GM19397 (cell line): Measurements from ENCODE around the gene CWC27.

ENCODE experiments used
- ATAC-seq: cut with Tn5 transposase; IDR thresholded peaks from one replicate; pipeline ENCODE4 v1.9.1; 2021; ENCODE audit warnings: mild to moderate bottlenecking, moderate library complexity; ENCODE audit not compliant: unreplicated experiment

CWC27 gene

DNA sequence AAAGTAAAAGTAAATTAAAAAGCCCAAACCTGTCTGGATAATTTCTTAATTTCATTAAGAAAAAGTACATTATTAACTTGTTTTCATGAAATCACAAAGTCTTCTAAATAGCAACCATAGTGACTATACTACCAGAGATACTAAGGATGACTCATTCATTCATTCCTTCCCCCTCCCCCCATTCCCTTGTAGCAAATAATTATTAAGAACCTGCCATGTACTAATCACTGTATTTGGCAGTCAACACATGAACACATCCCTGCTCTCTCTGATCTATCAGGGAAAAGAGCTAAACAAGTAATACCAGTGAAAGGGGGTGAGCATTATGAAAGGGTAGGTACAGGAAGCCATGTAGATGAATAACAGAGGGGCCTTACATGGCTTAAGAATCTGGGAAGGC is 203.9 kb downstream of the CWC27 start:
- ATAC-seq, result no peak

DNA sequence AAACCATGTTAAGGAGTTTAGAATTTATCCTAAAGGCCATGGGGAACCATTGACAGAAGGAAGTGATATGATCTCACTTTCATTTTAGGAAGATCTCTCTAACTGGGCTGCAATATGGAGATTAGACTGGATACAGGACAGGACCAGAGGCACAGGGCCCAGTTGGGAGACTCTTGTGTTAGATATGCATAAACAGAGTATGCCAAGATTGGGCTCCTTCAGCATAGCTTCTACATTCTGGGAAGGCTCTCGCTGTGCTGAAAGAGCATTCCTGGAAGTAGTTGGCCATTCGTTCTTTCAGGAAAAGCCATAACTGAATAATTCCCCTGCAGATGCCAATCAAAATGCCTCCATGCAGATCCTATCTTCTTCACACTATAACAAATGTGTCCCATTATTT is 204.5 kb downstream of the CWC27 start:
- no peak for ATAC-seq

DNA sequence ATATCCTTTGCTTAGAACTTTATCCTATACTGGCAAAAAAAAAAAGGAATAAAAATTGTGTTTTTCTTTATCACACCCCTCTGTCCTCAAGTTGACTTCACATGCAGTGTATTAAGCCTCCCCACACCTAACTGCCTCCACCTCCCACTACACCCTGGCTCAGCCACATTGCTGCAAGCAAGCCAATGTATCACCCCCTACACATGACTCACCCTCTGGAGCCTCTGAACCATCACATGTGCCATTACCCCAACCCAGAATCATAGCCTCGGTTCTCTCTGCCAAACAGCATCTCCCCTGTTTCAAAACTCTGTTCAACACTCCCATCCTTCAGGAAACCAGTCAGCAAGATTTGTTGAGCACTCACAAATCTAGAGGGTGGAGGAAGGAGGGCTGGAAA is 209.0 kb downstream of the CWC27 start:
- no peak for ATAC-seq

DNA sequence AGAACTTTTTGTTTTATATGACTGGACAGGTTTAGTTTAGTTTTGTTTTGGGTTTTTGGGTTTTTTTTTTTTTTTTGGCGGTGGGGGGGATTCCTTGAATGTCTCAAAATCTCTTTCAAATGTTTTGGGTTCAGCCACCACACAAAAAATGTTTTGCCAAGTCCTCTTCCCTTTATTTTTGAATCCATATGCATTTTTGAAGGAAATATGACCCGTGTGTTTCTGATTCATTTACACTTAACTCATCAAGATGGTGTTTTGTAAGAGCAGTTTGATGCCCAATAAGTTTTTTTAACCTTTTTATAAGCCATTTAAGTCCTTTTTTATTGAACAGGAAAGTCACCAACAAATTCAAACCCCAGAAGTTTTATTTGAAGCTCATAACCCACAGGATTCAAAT is 209.8 kb downstream of the CWC27 start:
- no peak for ATAC-seq

DNA sequence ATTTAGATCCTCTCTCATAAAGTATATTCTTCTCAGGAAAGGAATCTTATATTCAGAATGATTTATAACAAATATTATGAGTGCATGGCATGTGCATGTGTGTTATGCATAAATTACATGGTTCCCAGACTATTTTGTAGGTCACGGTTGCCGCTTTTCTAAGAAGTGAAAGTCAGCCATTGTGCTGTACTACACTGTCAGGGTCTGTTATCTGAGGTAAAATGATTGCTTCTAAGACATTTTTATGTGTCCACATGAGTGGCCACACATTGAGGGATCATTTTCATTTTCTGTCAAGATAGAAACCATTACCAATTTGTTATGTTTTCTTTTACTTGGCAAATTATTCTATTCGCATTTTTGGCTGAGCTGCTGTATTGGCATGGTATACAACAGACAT is 210.8 kb downstream of the CWC27 start:
- ATAC-seq, result no peak

DNA sequence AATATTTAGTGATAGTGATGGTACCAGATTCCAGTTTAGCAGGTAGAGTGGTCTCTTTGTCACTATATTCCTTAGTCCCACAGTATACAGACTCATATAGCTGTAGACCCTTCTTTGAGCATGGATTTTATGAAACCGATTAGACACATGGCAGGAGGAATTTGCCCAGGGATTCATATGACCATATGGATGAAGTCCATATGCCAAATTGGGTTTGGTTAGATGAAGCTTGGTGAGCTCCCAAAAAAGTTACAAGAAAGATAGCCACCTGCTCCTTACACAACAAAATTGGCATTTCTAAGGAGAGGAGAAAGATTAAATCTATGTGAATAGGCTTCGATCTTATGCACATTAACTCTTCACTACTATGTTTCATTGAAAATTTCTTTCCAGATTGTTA is 211.4 kb downstream of the CWC27 start:
- ATAC-seq, result no peak

DNA sequence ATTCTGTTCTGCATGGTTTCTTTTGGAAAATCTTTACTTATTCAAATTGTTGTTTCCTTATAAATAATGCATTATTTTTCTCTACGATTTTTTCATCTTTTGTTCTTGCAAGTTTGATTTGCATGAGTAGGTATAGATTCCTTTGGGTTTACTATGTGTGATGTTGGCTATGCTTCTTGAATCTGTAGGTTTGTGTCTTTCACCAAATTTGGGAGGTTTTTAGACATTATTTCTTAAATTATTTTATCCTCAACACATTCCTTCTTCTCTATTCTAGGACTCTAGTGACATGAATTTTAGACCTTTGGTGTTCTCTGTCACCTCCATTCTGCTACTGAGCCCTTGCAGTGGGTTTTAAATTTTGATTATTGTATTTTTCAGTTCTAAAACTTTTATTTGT is 219.0 kb downstream of the CWC27 start:
- ATAC-seq, result no peak

DNA sequence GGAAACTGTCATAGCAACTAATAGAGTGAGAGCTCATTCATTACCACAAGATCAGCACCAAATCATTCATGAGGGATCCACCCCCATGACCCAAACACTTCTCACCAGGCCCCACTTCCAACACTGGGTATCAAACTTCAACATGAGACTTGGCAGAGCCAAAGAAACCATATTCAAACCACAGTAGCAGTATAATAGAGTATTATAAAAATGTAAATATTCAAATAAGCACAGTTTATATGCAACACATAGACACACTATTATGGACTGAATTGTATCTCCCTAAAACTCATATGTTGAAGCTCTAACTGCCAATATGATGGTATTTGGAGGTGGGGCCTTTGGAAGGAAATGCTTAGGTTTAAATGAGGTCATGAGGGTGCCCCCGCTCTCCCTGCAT is 240.5 kb downstream of the CWC27 start:
- no peak for ATAC-seq

DNA sequence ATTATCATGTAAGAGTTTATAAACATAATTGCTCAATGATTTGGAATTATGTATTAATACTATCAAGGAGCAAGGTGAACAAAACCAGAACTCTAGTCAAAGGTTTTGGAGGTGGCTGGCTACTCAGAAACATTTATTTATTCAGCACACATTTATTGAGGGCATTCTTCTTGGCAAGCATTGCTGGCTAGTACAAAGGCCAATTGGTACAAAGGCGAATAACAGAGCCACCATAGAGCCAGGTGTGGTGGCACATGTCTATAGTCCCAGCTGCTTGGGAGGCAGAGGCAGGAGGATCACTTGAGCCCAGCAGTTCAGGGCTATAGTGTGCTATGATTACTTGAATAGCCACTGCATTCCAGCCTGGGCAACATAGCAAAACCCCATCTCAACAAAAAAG is 242.1 kb downstream of the CWC27 start:
- ATAC-seq, result no peak

DNA sequence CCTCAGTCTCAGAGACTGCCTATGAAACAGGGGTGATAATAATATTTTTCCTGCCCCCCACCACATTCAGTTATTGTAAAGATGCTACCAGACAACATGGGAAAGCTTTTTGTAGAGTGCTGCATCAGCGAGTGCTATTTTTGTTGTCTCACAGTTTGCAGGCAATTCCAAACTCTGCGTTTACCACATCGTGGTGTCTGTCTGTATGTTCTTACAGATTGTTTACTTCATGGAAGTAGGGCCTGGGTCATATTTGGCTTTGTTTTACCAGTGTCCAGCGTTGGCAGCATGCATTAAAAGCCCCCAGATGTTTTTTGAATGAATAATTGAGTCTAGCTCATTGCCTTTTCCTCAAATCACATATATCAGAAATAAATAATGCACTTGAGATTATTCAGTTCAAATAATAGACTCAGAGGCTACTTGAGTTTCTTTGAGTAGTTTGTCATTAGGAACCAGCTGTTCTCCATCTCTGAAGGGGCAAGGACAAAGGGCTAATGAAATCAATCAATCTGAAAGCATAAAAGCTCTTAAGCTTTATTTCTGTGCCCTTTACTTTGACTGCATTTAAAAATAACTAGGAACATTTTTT is 243.7 kb downstream of the CWC27 start:
- ATAC-seq, result no peak

DNA sequence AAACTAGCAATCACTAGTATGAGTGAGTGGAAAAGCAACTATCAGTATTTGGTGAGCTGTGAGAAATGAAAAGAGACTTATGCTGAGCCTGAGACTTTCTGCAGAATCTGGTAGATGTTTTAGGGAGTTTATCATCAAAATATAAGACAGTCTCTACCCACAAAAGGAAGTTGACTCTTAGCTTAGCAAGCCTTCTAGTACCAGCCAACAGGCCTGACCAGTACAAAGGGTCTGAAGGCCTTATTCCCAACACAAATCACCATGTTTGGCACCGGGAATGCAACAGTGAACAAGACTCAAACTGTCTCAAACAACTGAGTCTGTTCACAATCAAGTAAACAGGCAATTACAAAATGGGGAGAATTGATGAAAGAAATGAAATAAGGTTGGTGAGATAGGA is 244.4 kb downstream of the CWC27 start:
- ATAC-seq, result no peak

DNA sequence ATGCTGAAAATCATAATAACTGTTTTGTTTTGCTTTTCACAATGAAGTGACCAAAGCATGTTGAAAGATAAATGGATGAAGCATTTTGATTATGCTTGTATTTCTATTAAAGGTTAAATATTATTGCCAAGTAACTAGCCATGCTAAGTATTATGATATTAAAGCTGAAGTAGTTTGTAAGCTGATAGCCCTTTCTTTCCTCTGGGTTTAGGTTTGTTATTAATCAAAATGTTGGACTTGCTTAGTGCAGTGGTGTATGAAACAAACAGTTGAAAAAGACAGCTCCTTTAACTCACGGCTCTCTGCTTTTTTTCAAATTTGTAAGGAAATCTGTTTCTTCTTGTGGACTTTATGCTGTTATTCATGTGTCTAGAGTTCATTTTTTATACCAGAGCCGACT is 246.0 kb downstream of the CWC27 start:
- no peak for ATAC-seq

DNA sequence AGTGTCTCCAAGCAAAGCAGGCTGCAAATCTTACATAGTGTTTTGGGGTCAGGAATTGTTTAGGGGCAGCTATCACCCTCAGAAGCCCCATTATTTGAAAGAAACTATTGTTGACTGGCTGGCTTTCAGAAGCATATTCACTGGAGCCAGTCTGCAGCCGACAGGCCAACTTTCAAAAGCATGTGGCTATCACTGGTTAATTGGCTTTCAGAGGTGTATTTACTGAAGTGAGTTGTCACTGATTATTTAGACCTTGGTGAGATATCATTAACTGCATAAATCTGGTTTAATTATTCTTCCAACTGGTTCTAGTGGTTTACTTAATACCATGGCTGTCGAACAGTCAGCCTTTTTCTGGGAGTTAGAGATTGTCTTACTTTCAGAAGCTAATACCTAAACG is 247.0 kb downstream of the CWC27 start:
- ATAC-seq, result no peak

DNA sequence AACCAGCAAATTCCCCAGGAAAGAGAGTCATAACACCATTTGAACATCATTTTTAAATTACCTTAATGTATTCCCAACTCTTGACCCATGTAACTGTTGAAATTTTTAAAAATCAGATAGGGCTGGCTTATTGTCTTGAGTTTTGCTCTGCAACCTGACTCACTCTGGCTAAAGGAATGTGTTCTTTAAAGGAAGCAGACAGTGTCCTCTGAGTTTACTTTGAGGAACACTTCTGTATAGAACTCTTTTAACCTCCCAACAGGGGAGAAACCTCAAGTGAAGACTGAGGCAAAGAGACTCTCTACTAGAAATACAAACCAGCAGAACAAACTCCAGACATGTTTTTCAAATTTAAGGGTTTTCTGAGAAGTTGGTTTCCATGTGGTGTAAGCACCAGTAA is 248.9 kb downstream of the CWC27 start:
- ATAC-seq, result no peak

DNA sequence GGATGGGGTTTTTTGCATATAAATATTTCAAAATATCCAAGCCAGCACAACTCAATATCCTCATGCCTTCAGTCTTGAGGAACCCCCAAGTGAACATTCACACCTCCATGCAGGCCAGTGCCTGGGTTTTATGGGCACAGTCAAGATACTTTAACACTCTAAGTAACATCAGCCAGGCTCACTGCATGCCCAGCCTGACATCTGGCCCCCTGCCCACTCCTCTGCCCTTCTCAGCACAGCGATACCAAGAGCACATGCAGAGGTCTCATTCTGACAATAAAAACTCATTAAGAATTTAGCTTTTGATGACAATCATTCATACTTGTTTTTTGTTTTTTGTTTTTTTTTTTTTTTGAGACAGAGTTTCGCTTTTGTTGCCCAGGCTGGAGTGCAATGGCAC is 250.0 kb downstream of the CWC27 start:
- no peak for ATAC-seq

DNA sequence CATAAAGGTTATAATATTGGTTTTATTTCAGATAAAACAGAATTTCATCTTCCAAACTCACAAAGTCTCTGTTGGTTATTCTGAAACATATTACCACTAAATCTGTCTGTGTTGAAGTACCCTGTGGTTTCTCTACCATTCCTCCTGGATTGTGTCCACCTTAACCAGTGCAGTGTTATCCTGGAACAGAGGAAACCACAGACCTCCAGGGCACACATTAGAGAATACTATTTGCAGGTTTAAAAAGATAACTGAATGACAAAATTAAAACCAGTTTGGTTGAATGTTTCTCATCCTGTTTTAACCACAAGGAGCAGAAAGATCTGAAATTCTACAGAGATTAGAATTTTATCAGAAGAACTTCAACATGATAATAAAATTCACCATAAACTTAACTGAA is 251.8 kb downstream of the CWC27 start:
- no peak for ATAC-seq

DNA sequence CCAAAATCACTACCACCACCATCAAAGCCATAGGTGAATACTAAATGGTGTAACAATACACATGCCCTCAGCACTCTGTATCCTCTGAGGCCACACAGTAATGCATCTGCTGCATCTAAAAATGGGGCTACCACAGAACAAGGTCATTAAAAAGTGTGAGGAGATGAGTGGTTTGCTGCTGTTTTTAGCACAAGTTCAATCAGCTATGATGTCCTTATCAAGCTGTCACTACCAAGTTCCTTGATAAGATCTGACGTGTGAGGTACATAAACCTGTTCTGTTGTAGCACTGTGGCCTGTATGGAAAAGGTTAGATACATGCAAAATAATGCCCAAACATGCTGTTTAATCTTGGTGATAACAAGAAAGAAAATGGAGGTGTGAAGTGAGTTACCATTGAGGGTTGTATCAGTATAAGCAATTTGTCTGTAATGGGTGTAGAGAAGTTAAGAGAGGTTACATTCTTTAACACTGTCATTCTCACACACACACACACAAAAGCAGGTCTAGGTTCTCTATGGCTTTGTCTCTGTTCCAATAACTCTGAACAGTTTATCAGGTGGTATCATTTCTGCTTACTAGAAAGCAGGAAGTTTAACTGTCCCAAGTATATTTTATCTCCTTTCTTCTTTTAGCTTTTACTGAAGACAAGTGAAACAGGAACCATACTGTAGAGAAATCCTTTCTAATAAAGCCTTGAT is 252.9 kb downstream of the CWC27 start:
- no peak for ATAC-seq

DNA sequence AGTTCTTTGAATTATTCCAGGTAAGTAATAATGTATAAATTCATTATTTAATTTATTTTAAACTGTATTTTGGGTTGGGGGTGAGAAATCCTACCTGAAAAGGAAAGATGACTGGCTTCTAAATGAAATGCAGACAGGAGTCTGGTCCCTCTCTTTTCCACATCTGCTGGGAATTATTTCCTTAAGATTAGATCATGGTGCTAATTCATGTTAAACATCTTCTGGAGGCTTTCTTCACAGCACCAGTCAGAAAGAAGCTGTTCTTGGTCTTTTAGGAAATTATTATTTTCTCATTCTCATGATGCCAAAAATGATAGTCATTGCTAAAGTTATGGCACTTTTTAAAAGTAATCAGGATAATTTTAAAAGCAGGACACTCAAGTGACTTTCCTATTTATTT is 254.2 kb downstream of the CWC27 start:
- ATAC-seq, result no peak

DNA sequence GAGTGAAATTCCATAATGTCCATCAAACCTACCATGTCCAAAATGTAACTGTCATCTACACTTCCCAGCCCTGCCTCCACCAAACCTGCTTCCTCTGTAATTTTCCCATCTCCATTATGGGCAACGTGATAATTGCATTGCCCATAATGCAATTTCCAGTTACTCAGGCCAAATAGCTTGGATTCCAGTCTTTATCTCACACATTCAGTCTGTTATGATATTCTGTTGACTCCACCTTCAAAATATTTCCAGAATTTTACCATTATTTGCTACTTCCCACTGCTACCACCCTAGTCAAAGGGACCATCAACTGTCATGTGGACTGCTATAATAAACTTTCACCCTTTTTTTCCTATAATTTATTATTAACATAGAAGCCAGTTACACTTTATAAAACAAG is 256.0 kb downstream of the CWC27 start:
- ATAC-seq, result no peak

DNA sequence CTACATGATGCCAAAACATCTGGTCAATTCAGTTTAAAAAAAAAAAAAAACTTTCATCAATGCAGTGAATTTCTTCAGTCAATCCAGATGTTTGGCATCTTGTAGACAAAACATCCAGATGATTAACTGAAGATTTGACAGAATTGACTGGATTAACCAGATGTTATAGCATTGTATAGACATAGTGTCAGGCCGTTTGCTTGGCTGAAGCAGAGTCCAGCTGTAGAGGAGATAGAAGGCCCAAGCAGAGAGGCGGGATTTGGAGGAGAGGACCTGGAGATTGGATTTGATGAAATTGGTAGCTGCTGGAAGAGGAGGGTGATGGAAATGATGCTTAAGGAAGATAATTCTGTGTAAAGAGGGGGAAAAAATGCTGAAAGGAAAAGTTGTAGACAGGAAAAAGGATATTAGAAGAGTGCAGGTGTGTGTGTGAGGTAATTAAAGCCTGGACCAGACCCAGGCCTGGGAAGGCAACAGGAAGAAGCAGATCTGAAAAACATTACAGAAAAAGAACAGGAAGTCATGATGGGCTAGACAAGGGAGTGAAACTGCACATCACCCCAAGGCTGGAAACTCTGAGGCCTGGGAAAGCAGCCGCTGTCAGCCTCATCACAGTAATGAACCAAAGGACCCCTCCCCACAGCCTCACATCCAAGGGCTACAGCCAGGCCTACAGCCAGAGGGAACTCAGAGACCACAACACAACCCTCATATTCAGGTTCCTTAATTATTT is 258.3 kb downstream of the CWC27 start:
- no peak for ATAC-seq

DNA sequence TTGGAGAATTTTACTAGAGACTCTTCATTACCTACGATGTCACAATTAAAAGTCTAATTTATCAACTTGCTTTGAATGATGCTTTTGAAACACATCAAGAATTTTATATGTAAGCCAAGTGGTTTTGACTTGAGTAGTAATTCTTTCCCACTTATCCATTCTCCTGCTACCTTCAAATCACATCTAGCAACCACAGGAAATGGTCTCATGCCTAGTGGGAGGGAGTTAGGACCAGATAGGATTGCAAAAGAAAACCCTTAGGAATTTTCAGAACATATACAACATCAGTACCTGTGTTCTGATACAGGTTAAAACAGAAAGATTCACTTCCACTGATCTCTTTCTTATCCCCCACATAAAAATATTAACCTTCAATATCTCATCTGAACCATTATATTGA is 260.4 kb downstream of the CWC27 start:
- no peak for ATAC-seq

DNA sequence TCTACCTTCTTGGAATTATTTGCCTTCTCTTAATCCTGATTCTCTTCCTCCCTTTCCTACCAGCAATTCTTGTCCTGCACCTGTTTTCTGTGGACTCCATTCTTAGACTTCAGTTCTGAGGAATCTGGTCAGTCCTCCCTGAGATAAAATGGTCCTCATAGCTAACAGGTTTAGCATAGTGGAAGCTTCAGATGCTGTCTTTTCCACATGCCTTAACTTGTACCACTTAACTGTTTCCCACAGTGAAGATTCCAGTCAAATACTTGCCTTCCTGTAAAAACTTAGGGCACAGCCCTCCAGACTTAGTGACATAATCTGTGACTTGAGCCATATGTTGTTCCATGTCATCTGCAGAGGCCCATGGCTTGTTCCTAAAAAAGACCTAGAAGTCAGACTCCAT is 261.3 kb downstream of the CWC27 start:
- no peak for ATAC-seq
